NB4 (cell line): ENCODE measurements around the gene CCDC78.

Experiments
- MAX ChIP-seq: IDR thresholded peaks from 2 replicates; pipeline ENCODE4 v1.6.1; 2011; ENCODE audit warnings: low read depth, low read length
- MYC ChIP-seq: IDR thresholded peaks from 2 replicates; pipeline ENCODE4 v1.6.1; 2011; ENCODE audit warnings: low read depth, low read length
- POLR2A ChIP-seq: IDR thresholded peaks from 2 replicates; pipeline ENCODE4 v1.6.1; 2011; ENCODE audit warnings: mild to moderate bottlenecking; ENCODE audit not compliant: insufficient read length; ENCODE audit errors: extremely low read depth
- TF ChIP-seq, protein P1 (sequence below): IDR thresholded peaks from one replicate; pipeline ENCODE4 v1.5.1; 2012; ENCODE audit warnings: low read depth, low read length

GRCh38 chr16:747978-748746 is 21.9 kb upstream of the CCDC78 start:
- TF ChIP-seq, protein P1, sequence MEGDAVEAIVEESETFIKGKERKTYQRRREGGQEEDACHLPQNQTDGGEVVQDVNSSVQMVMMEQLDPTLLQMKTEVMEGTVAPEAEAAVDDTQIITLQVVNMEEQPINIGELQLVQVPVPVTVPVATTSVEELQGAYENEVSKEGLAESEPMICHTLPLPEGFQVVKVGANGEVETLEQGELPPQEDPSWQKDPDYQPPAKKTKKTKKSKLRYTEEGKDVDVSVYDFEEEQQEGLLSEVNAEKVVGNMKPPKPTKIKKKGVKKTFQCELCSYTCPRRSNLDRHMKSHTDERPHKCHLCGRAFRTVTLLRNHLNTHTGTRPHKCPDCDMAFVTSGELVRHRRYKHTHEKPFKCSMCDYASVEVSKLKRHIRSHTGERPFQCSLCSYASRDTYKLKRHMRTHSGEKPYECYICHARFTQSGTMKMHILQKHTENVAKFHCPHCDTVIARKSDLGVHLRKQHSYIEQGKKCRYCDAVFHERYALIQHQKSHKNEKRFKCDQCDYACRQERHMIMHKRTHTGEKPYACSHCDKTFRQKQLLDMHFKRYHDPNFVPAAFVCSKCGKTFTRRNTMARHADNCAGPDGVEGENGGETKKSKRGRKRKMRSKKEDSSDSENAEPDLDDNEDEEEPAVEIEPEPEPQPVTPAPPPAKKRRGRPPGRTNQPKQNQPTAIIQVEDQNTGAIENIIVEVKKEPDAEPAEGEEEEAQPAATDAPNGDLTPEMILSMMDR, result no peak
- TF ChIP-seq MAX, result no peak
- TF ChIP-seq POLR2A, result no peak
- TF ChIP-seq MYC, result no peak
